GM12878 (cell line): ENCODE results near the gene ASCC2. TPM values are rescaled to one million over a fixed set of nuclear protein-coding genes. Genes with fewer than 3 reads are reported as not detected.

Source experiments
- ATAC-seq: fragments of 200-7000 bp; cut with Tn5 transposase; 3 replicates; pipeline ENCODE4 v1.9.1; 2020; ENCODE audit warnings: mild to moderate bottlenecking, moderate library complexity
- BruUV-seq: library from RNA; stranded (reverse); fragments of 400-500 nt; replicated peaks from 2 replicates; lab custom pipeline; 2021; lab: Mats Ljungman, UMichigan
- CTCF ChIA-PET: fragments of 300-600 bp; sonication (Branson Sonifier 250); formaldehyde crosslinking; extraction: SDS; loops from one replicate; lab custom pipeline; 2021; ENCODE audit warnings: inconsistent platforms; lab: Yijun Ruan, JAX
- POLR2A ChIA-PET: fragments of 350-600 bp; formaldehyde crosslinking; extraction: SDS; loops from one replicate; lab custom pipeline; 2021; ENCODE audit warnings: inconsistent platforms; lab: Charles Lee
- RAD21 ChIA-PET: fragments of 300-600 bp; sonication (Branson Sonifier 250); formaldehyde crosslinking; loops from one replicate; lab custom pipeline; 2023; ENCODE audit warnings: antibody characterized with exemption; ENCODE audit not compliant: unreplicated experiment; lab: Charles Lee
- SMC1A ChIA-PET: fragments of 300-600 bp; sonication (Branson Sonifier 250); formaldehyde crosslinking; loops from one replicate; lab custom pipeline; 2023; ENCODE audit not compliant: unreplicated experiment, uncharacterized antibody; lab: Charles Lee
- DNase-seq: peaks from one replicate; pipeline ENCODE4 v3.0.0-alpha.2; 2011; ENCODE audit warnings: low read depth, low spot score
- FAIRE-seq: peaks from 3 replicates; lab custom pipeline; 2011; peaks lifted over from hg19 to GRCh38; lab: Jason Lieb, UNC
- H2AFZ ChIP-seq: 2 replicates; pipeline ENCODE4 v1.6.0; 2011; ENCODE audit warnings: low read depth, low read length, control low read depth; ENCODE audit not compliant: control insufficient read depth
- H3K27ac ChIP-seq: 2 replicates; pipeline ENCODE4 v1.5.1; 2011; ENCODE audit warnings: control low read depth; ENCODE audit not compliant: control insufficient read depth, insufficient read depth
- H3K27me3 ChIP-seq, 2 experiments: replicated peaks in 1 of 2; 2 replicates each; pipeline versions ENCODE4 v1.6.0 to v1.6.1; 2011; ENCODE audit warnings: low read length in 1 of 2; ENCODE audit not compliant: control insufficient read depth in 2 of 2, insufficient read depth in 2 of 2
- H3K36me3 ChIP-seq, 2 experiments: 2 replicates each; pipeline ENCODE4 v1.5.1; 2011; ENCODE audit warnings: low read length in 1 of 2; ENCODE audit not compliant: control insufficient read depth in 2 of 2, insufficient read depth in 2 of 2
- H3K4me1 ChIP-seq: 2 replicates; pipeline ENCODE4 v1.6.1; 2011; ENCODE audit warnings: mild to moderate bottlenecking, low read length, moderate library complexity, mixed read lengths; ENCODE audit not compliant: control insufficient read depth, insufficient read depth
- H3K4me2 ChIP-seq: 2 replicates; pipeline ENCODE4 v1.6.0; 2011; ENCODE audit warnings: control low read depth; ENCODE audit not compliant: control insufficient read depth, insufficient read depth
- H3K4me3 ChIP-seq: fragments of 200-600 bp; sonication (generic); 2 replicates; pipeline ENCODE4 v1.5.1; 2016
- H3K79me2 ChIP-seq: 2 replicates; pipeline ENCODE4 v1.6.0; 2011; ENCODE audit warnings: low read length; ENCODE audit not compliant: control insufficient read depth, insufficient read depth
- H3K9ac ChIP-seq: 2 replicates; pipeline ENCODE4 v1.8.0; 2011; ENCODE audit warnings: low read length, control low read depth, mixed read lengths; ENCODE audit not compliant: control insufficient read depth, insufficient read depth
- H3K9me3 ChIP-seq: replicated peaks from 3 replicates; pipeline ENCODE4 v1.5.1; 2011; ENCODE audit warnings: mild to moderate bottlenecking, low read length; ENCODE audit not compliant: control insufficient read depth, insufficient read depth
- H4K20me1 ChIP-seq: 2 replicates; pipeline ENCODE4 v1.6.0; 2011; ENCODE audit not compliant: control insufficient read depth, insufficient read depth
- CREB1 ChIP-seq: IDR thresholded peaks from 2 replicates; pipeline ENCODE4 v1.6.1; 2012; ENCODE audit warnings: low read depth, mild to moderate bottlenecking, inconsistent platforms
- IKZF2 ChIP-seq, 2 experiments: fragments of 450-650 bp; IDR thresholded peaks; 2 replicates each; pipeline ENCODE4 v1.6.1; 2017; ENCODE audit warnings: mild to moderate bottlenecking in 2 of 2, moderate library complexity in 2 of 2
- NFYB ChIP-seq: IDR thresholded peaks from 2 replicates; pipeline ENCODE4 v1.6.1; 2011; ENCODE audit warnings: low read depth, mild to moderate bottlenecking, low read length, improper control_type of control experiment, moderate library complexity; ENCODE audit not compliant: insufficient read depth
- RB1 ChIP-seq: fragments of 450-650 bp; formaldehyde crosslinking; IDR thresholded peaks from 2 replicates; pipeline ENCODE4 v1.6.1; 2017; ENCODE audit warnings: mild to moderate bottlenecking, borderline replicate concordance
- RUNX3 ChIP-seq: IDR thresholded peaks from 2 replicates; pipeline ENCODE4 v1.6.1; 2012; ENCODE audit warnings: low read length, inconsistent platforms
- SREBF2 ChIP-seq: IDR thresholded peaks from 2 replicates; pipeline ENCODE4 v1.6.1; 2012; ENCODE audit warnings: mild to moderate bottlenecking, low read length
- STAT3 ChIP-seq: IDR thresholded peaks from 2 replicates; pipeline ENCODE4 v1.6.1; 2011; ENCODE audit warnings: low read depth, low read length, improper control_type of control experiment
- WGBS: methylation state at CpG from one replicate; pipeline ENCODE4 v1.1.6; 2016; ENCODE audit warnings: low lambda C conversion rate; ENCODE audit not compliant: insufficient replicate concordance, insufficient coverage; ENCODE audit errors: missing lambda C conversion rate; 5-methylcytosine and 5-hydroxymethylcytosine counted together
- in situ Hi-C: fragments of 300-500 bp; cut with MboI; formaldehyde crosslinking; loops from 9 replicates; pipeline ENCODE4 v1.14.3; 2018; ENCODE audit warnings: mixed read lengths
- intact Hi-C: fragments of 100-400 bp; cut with micrococcal nuclease; formaldehyde crosslinking; loops from one replicate; pipeline ENCODE4 v1.14.2; 2022; ENCODE audit not compliant: unreplicated experiment
- polyA plus RNA-seq, 11 experiments: library from polyadenylated mRNA; depleted of rRNA in 4 of 11; unstranded in 6 of 11; stranded (reverse) in 5 of 11; fragments of >200 nt; fragmentation: Nextera tagmentation in 4 of 11; fragmentation: Illumina TruSeq in 1 of 11; extraction: Ambion mirVana in 4 of 11; extraction: Trizol in 1 of 11; gene quantifications; 1 replicate in 1 of 11; 2 replicates in 10 of 11; pipeline versions ENCODE4 v1.2.1 to v1.2.3, GENCODE V29; 2011 to 2016; ENCODE audit warnings: inconsistent platforms in 2 of 11, missing spikeins in 2 of 11, low read depth in 1 of 11
- total RNA-seq, 4 experiments: library from RNA; depleted of rRNA in 3 of 4; stranded (reverse); fragments of >200 nt in 3 of 4; fragmentation: Illumina TruSeq in 1 of 4; extraction: Trizol in 1 of 4; gene quantifications; 2 replicates each; pipeline versions ENCODE4 v1.2.1 to v1.2.3, GENCODE V29; 2013 to 2021
- TF ChIP-seq, protein P1 (sequence below): IDR thresholded peaks from 2 replicates; pipeline ENCODE4 v1.6.1; 2011; ENCODE audit warnings: borderline replicate concordance, low read depth, mild to moderate bottlenecking, moderate library complexity, low read length; ENCODE audit not compliant: insufficient read depth, poor library complexity, severe bottlenecking
- TF ChIP-seq, protein P2 (sequence below): fragments of 450-650 bp; formaldehyde crosslinking; IDR thresholded peaks from 2 replicates; pipeline ENCODE4 v1.5.0; 2022; ENCODE audit warnings: mild to moderate bottlenecking, missing genetic modification characterization
- TF ChIP-seq, protein P3 (sequence below): fragments of 450-650 bp; IDR thresholded peaks from 2 replicates; pipeline ENCODE4 v1.6.1; 2017; ENCODE audit warnings: mild to moderate bottlenecking, moderate library complexity

ASCC2 gene
- total and polyA plus RNA-seq, 10 of the 15 experiments (the other 5 are each of a cell fraction or from before 2014, with no cell fraction given), result 5.3 to 91.4 (median 56.5) TPM

DNA sequence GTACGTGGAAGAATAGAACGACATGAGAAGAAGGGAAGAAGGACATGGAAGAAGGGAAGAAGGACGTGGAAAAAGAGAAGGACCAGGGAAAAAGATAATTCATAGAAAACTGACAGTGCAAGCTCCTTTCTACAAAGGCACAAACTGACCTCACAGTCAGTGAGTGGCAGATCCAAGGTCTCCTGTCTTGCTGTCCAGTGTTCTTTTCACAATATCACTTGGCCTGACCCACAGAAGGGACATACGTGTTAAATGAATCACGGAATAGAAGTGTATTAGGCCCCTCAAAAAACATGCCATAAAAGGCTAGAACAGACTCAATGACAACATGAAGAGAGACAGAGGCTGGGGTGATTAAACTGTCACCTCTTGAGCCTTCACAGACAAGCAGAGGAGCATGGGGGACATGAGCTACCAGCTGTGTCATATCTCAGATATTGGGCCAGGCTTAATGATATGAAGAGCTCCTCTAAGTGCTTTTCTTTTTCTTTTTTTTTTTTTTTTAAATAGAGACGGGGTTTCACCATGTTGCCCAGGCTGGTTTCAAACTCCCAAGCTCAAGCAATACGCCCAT, 4.6 kb downstream of the ASCC2 start:
- no peak for FAIRE-seq
- 88% methylated on average over 7 of the region's 7 CpGs for WGBS
- no peaks in the 10 kb centered on the region for H3K27me3 ChIP-seq
- ChIA-PET RAD21 (no interaction called here), CTCF (no interaction called here), POLR2A (no interaction called here), SMC1A (interaction anchor here (0.6 to 1.4 kb wide), 2 partner anchors 67 to 172 kb away, joined by 3 read pairs; no protein-coding TSS in a partner anchor)
- H3K27ac ChIP-seq, result no peak overlapping the region
- no peaks in the 10 kb centered on the region for H3K9me3 ChIP-seq
- H3K9ac ChIP-seq, result no peak overlapping the region
- DNase-seq, result no peak
- H4K20me1 ChIP-seq, result no peaks in the 10 kb centered on the region
- peaks cover 22% of the 10 kb centered on the region for H3K79me2 ChIP-seq
- no peak overlapping the region for H3K4me3 ChIP-seq
- intact Hi-C loops, result no loop called here
- no peak for ATAC-seq
- H3K4me2 ChIP-seq, result no peak overlapping the region
- H3K36me3 ChIP-seq, result peaks cover 4 to 21% of the 10 kb centered on the region in 2 experiments
- peaks cover under 1% of the 10 kb centered on the region for H3K4me1 ChIP-seq
- no peak overlapping the region for H2AFZ ChIP-seq
- TSS peak; percentile 0 for BruUV-seq
- in situ Hi-C loops, result no loop called here
- TF ChIP-seq IKZF2 (IDR thresholded peaks at IDR 0.05), result no peak
- TF ChIP-seq, protein P1, sequence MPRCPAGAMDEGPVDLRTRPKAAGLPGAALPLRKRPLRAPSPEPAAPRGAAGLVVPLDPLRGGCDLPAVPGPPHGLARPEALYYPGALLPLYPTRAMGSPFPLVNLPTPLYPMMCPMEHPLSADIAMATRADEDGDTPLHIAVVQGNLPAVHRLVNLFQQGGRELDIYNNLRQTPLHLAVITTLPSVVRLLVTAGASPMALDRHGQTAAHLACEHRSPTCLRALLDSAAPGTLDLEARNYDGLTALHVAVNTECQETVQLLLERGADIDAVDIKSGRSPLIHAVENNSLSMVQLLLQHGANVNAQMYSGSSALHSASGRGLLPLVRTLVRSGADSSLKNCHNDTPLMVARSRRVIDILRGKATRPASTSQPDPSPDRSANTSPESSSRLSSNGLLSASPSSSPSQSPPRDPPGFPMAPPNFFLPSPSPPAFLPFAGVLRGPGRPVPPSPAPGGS, result no peak
- TF ChIP-seq SREBF2, result no peak
- TF ChIP-seq RB1, result no peak
- no peak for TF ChIP-seq RUNX3
- TF ChIP-seq, protein P2, sequence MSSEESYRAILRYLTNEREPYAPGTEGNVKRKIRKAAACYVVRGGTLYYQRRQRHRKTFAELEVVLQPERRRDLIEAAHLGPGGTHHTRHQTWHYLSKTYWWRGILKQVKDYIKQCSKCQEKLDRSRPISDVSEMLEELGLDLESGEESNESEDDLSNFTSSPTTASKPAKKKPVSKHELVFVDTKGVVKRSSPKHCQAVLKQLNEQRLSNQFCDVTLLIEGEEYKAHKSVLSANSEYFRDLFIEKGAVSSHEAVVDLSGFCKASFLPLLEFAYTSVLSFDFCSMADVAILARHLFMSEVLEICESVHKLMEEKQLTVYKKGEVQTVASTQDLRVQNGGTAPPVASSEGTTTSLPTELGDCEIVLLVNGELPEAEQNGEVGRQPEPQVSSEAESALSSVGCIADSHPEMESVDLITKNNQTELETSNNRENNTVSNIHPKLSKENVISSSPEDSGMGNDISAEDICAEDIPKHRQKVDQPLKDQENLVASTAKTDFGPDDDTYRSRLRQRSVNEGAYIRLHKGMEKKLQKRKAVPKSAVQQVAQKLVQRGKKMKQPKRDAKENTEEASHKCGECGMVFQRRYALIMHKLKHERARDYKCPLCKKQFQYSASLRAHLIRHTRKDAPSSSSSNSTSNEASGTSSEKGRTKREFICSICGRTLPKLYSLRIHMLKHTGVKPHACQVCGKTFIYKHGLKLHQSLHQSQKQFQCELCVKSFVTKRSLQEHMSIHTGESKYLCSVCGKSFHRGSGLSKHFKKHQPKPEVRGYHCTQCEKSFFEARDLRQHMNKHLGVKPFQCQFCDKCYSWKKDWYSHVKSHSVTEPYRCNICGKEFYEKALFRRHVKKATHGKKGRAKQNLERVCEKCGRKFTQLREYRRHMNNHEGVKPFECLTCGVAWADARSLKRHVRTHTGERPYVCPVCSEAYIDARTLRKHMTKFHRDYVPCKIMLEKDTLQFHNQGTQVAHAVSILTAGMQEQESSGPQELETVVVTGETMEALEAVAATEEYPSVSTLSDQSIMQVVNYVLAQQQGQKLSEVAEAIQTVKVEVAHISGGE (CRISPR knock-in tag), result no peak
- TF ChIP-seq NFYB, result no peak
- TF ChIP-seq, protein P3, sequence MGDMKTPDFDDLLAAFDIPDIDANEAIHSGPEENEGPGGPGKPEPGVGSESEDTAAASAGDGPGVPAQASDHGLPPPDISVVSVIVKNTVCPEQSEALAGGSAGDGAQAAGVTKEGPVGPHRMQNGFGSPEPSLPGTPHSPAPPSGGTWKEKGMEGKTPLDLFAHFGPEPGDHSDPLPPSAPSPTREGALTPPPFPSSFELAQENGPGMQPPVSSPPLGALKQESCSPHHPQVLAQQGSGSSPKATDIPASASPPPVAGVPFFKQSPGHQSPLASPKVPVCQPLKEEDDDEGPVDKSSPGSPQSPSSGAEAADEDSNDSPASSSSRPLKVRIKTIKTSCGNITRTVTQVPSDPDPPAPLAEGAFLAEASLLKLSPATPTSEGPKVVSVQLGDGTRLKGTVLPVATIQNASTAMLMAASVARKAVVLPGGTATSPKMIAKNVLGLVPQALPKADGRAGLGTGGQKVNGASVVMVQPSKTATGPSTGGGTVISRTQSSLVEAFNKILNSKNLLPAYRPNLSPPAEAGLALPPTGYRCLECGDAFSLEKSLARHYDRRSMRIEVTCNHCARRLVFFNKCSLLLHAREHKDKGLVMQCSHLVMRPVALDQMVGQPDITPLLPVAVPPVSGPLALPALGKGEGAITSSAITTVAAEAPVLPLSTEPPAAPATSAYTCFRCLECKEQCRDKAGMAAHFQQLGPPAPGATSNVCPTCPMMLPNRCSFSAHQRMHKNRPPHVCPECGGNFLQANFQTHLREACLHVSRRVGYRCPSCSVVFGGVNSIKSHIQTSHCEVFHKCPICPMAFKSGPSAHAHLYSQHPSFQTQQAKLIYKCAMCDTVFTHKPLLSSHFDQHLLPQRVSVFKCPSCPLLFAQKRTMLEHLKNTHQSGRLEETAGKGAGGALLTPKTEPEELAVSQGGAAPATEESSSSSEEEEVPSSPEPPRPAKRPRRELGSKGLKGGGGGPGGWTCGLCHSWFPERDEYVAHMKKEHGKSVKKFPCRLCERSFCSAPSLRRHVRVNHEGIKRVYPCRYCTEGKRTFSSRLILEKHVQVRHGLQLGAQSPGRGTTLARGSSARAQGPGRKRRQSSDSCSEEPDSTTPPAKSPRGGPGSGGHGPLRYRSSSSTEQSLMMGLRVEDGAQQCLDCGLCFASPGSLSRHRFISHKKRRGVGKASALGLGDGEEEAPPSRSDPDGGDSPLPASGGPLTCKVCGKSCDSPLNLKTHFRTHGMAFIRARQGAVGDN, result no peak
- no peak for TF ChIP-seq STAT3
- no peak for TF ChIP-seq CREB1
